ENCODE measurements around the gene TLL2. TPM values are rescaled to one million over a fixed set of nuclear protein-coding genes. Genes with fewer than 3 reads are reported as not detected.

Gene TLL2
- total and polyA plus RNA-seq, 2 experiments from 2014 or later: 2.6 to 3.0 TPM

DNA sequence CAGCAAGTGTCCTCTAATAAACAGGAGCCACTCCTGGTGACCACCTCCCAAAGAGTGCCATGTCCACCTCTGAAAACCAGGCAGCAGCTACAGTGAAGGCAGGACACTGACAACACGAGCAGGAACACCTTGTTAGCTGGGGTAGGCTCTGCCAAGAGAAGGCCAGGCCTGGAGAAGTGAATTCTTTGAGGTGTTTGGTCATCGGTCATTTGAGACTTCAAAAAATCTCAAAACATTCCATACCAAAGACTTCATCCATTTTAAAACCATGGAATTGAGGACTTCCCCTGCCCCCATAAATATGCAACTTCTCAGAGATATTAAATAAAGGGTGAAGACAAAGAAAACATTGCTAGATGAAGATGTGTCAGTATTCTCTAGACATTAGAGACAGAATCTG is 126.6 kb downstream of the TLL2 start:
- ATAC-seq (no peak), DNase-seq (ENCODE audit: low spot score) (no peak)
- Mint-ChIP-seq H3K27ac (no peak overlapping the region), H3K4me3 (no peak overlapping the region), H3K36me3 (ENCODE audit: low read depth) (no peaks in the 10 kb centered on the region), H3K4me1 (peaks cover 5% of the 10 kb centered on the region; the same call in 1 of the 3 replicates), H3K9me3 (no peaks in the 10 kb centered on the region), H3K27me3 (ENCODE audit: insufficient read depth, low read depth, poor library complexity) (peaks cover 3% of the 10 kb centered on the region)
- H3K27ac ChIP-seq (ENCODE audit: low read depth): no peak overlapping the region
- H3K27me3 ChIP-seq (ENCODE audit: insufficient read depth): no peaks in the 10 kb centered on the region
- no peaks in the 10 kb centered on the region for H4K20me1 ChIP-seq (replicated peaks; ENCODE audit: insufficient read depth)
- no peak overlapping the region for H3K4me3 ChIP-seq
- no peaks in the 10 kb centered on the region for H3K79me2 ChIP-seq (replicated peaks; ENCODE audit: insufficient read depth)
- no peaks in the 10 kb centered on the region for H3F3A ChIP-seq (replicated peaks; ENCODE audit: low read depth)
- H3K4me1 ChIP-seq (ENCODE audit: insufficient read depth): no peaks in the 10 kb centered on the region
- no peak overlapping the region for H2AFZ ChIP-seq
- TF ChIP-seq POLR2AphosphoS5 (IDR thresholded peaks at IDR 0.05; ENCODE audit: low read depth) (no peak), CREB1 (CRISPR knock-in tag; IDR thresholded peaks at IDR 0.05; ENCODE audit: low read depth) (no peak), ZNF331 (CRISPR knock-in tag; IDR thresholded peaks at IDR 0.05; ENCODE audit: low read depth) (no peak), EZH2 (IDR thresholded peaks at IDR 0.05; ENCODE audit: low read depth, unreplicated experiment) (no peak), EZH2phosphoT487 (IDR thresholded peaks at IDR 0.05; ENCODE audit: unreplicated experiment) (no peak), JUNB (IDR thresholded peaks at IDR 0.05; ENCODE audit: unreplicated experiment) (no peak), ZNF114 (CRISPR knock-in tag; IDR thresholded peaks at IDR 0.05) (no peak), STAT1 (IDR thresholded peaks at IDR 0.05; ENCODE audit: unreplicated experiment) (no peak), NANOG (IDR thresholded peaks at IDR 0.05; ENCODE audit: borderline replicate concordance) (no peak)
- TF ChIP-seq, protein P1, sequence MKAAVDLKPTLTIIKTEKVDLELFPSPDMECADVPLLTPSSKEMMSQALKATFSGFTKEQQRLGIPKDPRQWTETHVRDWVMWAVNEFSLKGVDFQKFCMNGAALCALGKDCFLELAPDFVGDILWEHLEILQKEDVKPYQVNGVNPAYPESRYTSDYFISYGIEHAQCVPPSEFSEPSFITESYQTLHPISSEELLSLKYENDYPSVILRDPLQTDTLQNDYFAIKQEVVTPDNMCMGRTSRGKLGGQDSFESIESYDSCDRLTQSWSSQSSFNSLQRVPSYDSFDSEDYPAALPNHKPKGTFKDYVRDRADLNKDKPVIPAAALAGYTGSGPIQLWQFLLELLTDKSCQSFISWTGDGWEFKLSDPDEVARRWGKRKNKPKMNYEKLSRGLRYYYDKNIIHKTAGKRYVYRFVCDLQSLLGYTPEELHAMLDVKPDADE (IDR thresholded peaks at IDR 0.05): no peak
- TF ChIP-seq, protein P2, sequence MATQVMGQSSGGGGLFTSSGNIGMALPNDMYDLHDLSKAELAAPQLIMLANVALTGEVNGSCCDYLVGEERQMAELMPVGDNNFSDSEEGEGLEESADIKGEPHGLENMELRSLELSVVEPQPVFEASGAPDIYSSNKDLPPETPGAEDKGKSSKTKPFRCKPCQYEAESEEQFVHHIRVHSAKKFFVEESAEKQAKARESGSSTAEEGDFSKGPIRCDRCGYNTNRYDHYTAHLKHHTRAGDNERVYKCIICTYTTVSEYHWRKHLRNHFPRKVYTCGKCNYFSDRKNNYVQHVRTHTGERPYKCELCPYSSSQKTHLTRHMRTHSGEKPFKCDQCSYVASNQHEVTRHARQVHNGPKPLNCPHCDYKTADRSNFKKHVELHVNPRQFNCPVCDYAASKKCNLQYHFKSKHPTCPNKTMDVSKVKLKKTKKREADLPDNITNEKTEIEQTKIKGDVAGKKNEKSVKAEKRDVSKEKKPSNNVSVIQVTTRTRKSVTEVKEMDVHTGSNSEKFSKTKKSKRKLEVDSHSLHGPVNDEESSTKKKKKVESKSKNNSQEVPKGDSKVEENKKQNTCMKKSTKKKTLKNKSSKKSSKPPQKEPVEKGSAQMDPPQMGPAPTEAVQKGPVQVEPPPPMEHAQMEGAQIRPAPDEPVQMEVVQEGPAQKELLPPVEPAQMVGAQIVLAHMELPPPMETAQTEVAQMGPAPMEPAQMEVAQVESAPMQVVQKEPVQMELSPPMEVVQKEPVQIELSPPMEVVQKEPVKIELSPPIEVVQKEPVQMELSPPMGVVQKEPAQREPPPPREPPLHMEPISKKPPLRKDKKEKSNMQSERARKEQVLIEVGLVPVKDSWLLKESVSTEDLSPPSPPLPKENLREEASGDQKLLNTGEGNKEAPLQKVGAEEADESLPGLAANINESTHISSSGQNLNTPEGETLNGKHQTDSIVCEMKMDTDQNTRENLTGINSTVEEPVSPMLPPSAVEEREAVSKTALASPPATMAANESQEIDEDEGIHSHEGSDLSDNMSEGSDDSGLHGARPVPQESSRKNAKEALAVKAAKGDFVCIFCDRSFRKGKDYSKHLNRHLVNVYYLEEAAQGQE (IDR thresholded peaks at IDR 0.05; ENCODE audit: unreplicated experiment): no peak
- TF ChIP-seq, protein P3, sequence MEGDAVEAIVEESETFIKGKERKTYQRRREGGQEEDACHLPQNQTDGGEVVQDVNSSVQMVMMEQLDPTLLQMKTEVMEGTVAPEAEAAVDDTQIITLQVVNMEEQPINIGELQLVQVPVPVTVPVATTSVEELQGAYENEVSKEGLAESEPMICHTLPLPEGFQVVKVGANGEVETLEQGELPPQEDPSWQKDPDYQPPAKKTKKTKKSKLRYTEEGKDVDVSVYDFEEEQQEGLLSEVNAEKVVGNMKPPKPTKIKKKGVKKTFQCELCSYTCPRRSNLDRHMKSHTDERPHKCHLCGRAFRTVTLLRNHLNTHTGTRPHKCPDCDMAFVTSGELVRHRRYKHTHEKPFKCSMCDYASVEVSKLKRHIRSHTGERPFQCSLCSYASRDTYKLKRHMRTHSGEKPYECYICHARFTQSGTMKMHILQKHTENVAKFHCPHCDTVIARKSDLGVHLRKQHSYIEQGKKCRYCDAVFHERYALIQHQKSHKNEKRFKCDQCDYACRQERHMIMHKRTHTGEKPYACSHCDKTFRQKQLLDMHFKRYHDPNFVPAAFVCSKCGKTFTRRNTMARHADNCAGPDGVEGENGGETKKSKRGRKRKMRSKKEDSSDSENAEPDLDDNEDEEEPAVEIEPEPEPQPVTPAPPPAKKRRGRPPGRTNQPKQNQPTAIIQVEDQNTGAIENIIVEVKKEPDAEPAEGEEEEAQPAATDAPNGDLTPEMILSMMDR (conservative IDR thresholded peaks at IDR 0.05; ENCODE audit: low read depth in 2 of 2): no peak
- TF ChIP-seq, protein P4, sequence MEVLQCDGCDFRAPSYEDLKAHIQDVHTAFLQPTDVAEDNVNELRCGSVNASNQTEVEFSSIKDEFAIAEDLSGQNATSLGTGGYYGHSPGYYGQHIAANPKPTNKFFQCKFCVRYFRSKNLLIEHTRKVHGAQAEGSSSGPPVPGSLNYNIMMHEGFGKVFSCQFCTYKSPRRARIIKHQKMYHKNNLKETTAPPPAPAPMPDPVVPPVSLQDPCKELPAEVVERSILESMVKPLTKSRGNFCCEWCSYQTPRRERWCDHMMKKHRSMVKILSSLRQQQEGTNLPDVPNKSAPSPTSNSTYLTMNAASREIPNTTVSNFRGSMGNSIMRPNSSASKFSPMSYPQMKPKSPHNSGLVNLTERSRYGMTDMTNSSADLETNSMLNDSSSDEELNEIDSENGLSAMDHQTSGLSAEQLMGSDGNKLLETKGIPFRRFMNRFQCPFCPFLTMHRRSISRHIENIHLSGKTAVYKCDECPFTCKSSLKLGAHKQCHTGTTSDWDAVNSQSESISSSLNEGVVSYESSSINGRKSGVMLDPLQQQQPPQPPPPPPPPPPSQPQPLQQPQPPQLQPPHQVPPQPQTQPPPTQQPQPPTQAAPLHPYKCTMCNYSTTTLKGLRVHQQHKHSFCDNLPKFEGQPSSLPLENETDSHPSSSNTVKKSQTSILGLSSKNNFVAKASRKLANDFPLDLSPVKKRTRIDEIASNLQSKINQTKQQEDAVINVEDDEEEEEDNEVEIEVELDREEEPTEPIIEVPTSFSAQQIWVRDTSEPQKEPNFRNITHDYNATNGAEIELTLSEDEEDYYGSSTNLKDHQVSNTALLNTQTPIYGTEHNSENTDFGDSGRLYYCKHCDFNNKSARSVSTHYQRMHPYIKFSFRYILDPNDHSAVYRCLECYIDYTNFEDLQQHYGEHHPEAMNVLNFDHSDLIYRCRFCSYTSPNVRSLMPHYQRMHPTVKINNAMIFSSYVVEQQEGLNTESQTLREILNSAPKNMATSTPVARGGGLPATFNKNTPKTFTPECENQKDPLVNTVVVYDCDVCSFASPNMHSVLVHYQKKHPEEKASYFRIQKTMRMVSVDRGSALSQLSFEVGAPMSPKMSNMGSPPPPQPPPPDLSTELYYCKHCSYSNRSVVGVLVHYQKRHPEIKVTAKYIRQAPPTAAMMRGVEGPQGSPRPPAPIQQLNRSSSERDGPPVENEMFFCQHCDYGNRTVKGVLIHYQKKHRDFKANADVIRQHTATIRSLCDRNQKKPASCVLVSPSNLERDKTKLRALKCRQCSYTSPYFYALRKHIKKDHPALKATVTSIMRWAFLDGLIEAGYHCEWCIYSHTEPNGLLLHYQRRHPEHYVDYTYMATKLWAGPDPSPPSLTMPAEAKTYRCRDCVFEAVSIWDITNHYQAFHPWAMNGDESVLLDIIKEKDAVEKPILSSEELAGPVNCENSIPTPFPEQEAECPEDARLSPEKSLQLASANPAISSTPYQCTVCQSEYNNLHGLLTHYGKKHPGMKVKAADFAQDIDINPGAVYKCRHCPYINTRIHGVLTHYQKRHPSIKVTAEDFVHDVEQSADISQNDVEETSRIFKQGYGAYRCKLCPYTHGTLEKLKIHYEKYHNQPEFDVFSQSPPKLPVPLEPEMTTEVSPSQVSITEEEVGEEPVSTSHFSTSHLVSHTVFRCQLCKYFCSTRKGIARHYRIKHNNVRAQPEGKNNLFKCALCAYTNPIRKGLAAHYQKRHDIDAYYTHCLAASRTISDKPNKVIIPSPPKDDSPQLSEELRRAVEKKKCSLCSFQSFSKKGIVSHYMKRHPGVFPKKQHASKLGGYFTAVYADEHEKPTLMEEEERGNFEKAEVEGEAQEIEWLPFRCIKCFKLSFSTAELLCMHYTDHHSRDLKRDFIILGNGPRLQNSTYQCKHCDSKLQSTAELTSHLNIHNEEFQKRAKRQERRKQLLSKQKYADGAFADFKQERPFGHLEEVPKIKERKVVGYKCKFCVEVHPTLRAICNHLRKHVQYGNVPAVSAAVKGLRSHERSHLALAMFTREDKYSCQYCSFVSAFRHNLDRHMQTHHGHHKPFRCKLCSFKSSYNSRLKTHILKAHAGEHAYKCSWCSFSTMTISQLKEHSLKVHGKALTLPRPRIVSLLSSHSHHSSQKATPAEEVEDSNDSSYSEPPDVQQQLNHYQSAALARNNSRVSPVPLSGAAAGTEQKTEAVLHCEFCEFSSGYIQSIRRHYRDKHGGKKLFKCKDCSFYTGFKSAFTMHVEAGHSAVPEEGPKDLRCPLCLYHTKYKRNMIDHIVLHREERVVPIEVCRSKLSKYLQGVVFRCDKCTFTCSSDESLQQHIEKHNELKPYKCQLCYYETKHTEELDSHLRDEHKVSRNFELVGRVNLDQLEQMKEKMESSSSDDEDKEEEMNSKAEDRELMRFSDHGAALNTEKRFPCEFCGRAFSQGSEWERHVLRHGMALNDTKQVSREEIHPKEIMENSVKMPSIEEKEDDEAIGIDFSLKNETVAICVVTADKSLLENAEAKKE (CRISPR knock-in tag; IDR thresholded peaks at IDR 0.05): no peak
- H3K9me2 ChIP-seq (ENCODE audit: insufficient read depth): no peaks in the 10 kb centered on the region
- H3K4me2 ChIP-seq: no peak overlapping the region
- no peaks in the 10 kb centered on the region for H3K36me3 ChIP-seq (ENCODE audit: insufficient read depth)
